Measurements from ENCODE around the gene UNKL. TPM values are rescaled to one million over a fixed set of nuclear protein-coding genes. Genes with fewer than 3 reads are reported as not detected.
A peak's percentile ranks its signal among the peaks of the same experiment; 100 is the strongest.

The UNKL gene
- total and polyA plus RNA-seq, 2 of the 8 experiments (the other 6 are each of a cell fraction or from before 2014, with no cell fraction given) = 25.1 to 31.8 TPM

DNA sequence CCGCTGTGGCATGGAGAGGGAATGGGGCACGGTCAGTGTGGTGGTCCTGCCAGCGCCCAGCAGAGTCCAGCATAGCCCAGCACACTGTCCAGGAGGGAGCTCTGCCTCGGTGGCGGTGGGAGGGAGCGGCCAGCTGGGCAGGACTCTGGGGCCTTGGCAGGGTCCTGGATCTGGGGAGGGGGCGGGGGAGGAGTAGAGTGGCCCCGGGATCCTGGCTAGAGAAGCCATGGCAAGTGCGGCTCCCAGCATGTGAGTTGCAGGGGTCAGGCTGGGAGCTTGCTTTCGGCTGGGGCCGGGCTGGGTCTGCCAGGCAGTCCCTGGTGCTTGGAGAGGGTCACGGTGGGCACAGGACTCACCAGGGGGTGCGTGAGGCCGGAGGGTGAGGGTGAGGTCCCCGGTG lies 58.9 kb downstream of the UNKL start:
- Histone ChIP-seq H3K4me3 (ENCODE audit: extremely low read depth in 1 of 4, insufficient read depth in 2 of 4, low read depth in 3 of 4, low read length in 4 of 4) (no peak overlapping the region), H4K91ac (replicated peaks; ENCODE audit: insufficient read length, low read length) (no peak overlapping the region), H3K9ac (replicated peaks in 1 of 4; ENCODE audit: extremely low read depth in 1 of 4, low read depth in 3 of 4, low read length in 3 of 4) (no peak overlapping the region), H2BK120ac (replicated peaks; ENCODE audit: low read depth, low read length) (no peak overlapping the region), H3K4ac (replicated peaks; ENCODE audit: insufficient read length, low read depth, low read length) (no peak overlapping the region), H3K4me2 (ENCODE audit: insufficient read depth in 1 of 2, low read depth in 2 of 2, low read length in 2 of 2) (no peak overlapping the region), H4K8ac (ENCODE audit: extremely low read depth, insufficient read depth, low read length) (0 out of 2 replicates have a peak overlapping the region, but pooled peaks have one; percentile 79), H2BK20ac (ENCODE audit: low read length) (no peak overlapping the region), H2AFZ (ENCODE audit: low read length) (no peak overlapping the region), H3K27me3 (replicated peaks in 1 of 4; ENCODE audit: control insufficient read depth in 3 of 4, extremely low read depth in 1 of 4, insufficient read depth in 3 of 4, low read length in 3 of 4) (no peaks in the 10 kb centered on the region; a peak in 1 of 7 replicates), H4K20me1 (replicated peaks in 1 of 2; ENCODE audit: control insufficient read depth in 1 of 2, insufficient read depth in 2 of 2, low read length in 2 of 2) (peaks cover 4 to 22% of the 10 kb centered on the region in 2 experiments), H3K14ac (ENCODE audit: insufficient read length) (no peak overlapping the region), H3K4me1 (replicated peaks in 1 of 4; ENCODE audit: control insufficient read depth in 3 of 4, insufficient read depth in 4 of 4, low read length in 3 of 4) (peaks cover 0 to 7% (median 4%) of the 10 kb centered on the region in 4 experiments; a peak in 3 of 7 replicates), H3K23ac (ENCODE audit: insufficient read length) (no peak overlapping the region), H3K27ac (ENCODE audit: low read depth, low read length) (no peak overlapping the region), H3K23me2 (ENCODE audit: low read depth, low read length) (peaks cover 14% of the 10 kb centered on the region), H2BK15ac (ENCODE audit: low read length) (no peak overlapping the region), H3K18ac (ENCODE audit: extremely low read depth, low read length) (no peak overlapping the region), H2BK12ac (ENCODE audit: low read depth, low read length) (no peak overlapping the region), H3K79me2 (ENCODE audit: control insufficient read depth in 1 of 2, insufficient read depth in 2 of 2, low read length in 2 of 2) (peaks cover 0 to 53% of the 10 kb centered on the region in 2 experiments; a peak in 2 of 4 replicates), H3K56ac (replicated peaks; ENCODE audit: insufficient read length, low read depth, low read length) (no peak overlapping the region), H4K5ac (ENCODE audit: insufficient read length, low read depth, low read length) (no peak overlapping the region), H3K36me3 (ENCODE audit: control insufficient read depth in 2 of 4, insufficient read depth in 4 of 4, low read length in 3 of 4) (no peaks in the 10 kb centered on the region; a peak in 1 of 8 replicates), H2AK5ac (ENCODE audit: low read depth, low read length) (no peak overlapping the region), H3K79me1 (ENCODE audit: low read depth, low read length) (peaks cover 25% of the 10 kb centered on the region), H3K9me3 (ENCODE audit: insufficient read depth in 2 of 2, low read depth in 1 of 2, low read length in 1 of 2) (no peaks in the 10 kb centered on the region), H2BK5ac (ENCODE audit: low read depth, low read length) (no peak overlapping the region)
- no peak for FAIRE-seq
- CTCF ChIA-PET (ENCODE audit: partially characterized antibody) = interaction anchor here (0.8 to 3.5 kb wide), 4 partner anchors 8 to 26 kb away, joined by 4 to 32 read pairs (median 4); no protein-coding TSS in a partner anchor
- POLR2A ChIA-PET (ENCODE audit: partially characterized antibody) = no interaction called here
- WGBS, 2 experiments (ENCODE audit: extremely low coverage in 1 of 2, insufficient coverage in 1 of 2, insufficient read length in 1 of 2, insufficient replicate concordance in 2 of 2, low coverage in 1 of 2, low lambda C conversion rate in 2 of 2, missing lambda C conversion rate in 1 of 2) = 83% methylated on average over 14 of the region's 15 CpGs; no CpG with 5 or more reads in 1 of the 2 experiments
- no peak for DNase-seq (ENCODE audit: low read depth in 1 of 2, low spot score in 2 of 2)
- TF ChIP-seq POU5F1 (IDR thresholded peaks at IDR 0.05; ENCODE audit: low read depth, low read length) (no peak), POLR2A (IDR thresholded peaks at IDR 0.05; ENCODE audit: control extremely low read depth in 1 of 2, low read depth in 2 of 2, low read length in 2 of 2) (no peak), EP300 (IDR thresholded peaks at IDR 0.05; ENCODE audit: borderline replicate concordance in 1 of 2, low read depth in 2 of 2, low read length in 2 of 2) (no peak)
